H1 (cell line): ENCODE measurements around the gene SLC35A2. TPM values are rescaled to one million over a fixed set of nuclear protein-coding genes. Genes with fewer than 3 reads are reported as not detected.

ENCODE experiments used
- CBX8 ChIP-seq: fragments of 300-800, 300-1000 bp; sonication (generic); IDR thresholded peaks from 2 replicates; pipeline ENCODE4 v1.7.1; 2016; ENCODE audit warnings: low read depth, low read length, borderline replicate concordance
- RXRA ChIP-seq: IDR thresholded peaks from 2 replicates; pipeline ENCODE4 v1.6.1; 2011; ENCODE audit warnings: low read depth, mild to moderate bottlenecking, low read length, moderate library complexity; ENCODE audit not compliant: insufficient read depth
- SIN3A ChIP-seq, 2 experiments: IDR thresholded peaks in 1 of 2; conservative IDR thresholded peaks in 1 of 2; 2 replicates each; pipeline ENCODE4 v1.6.1; 2011 to 2012; ENCODE audit warnings: low read length in 2 of 2, improper control_type of control experiment in 1 of 2, low read depth in 1 of 2, mild to moderate bottlenecking in 1 of 2
- SP1 ChIP-seq: IDR thresholded peaks from 2 replicates; pipeline ENCODE4 v1.6.1; 2011; ENCODE audit warnings: low read depth, low read length
- polyA plus RNA-seq, 7 experiments: library from polyadenylated mRNA; depleted of rRNA in 3 of 7; stranded (reverse) in 5 of 7; unstranded in 2 of 7; fragments of >200 nt in 5 of 7; fragments of 200-250 nt in 2 of 7; gene quantifications; 1 replicate in 5 of 7; 2 replicates in 1 of 7; 4 replicates in 1 of 7; pipeline versions ENCODE4 v1.2.1 to v1.2.3, GENCODE V29; 2011 to 2013; ENCODE audit warnings: missing spikeins in 2 of 7, mixed read lengths in 2 of 7
- total RNA-seq: library from RNA; stranded (reverse); fragmentation: NEBNext Ultra II Directional; extraction: Animal tissue kit (Norgen Biotek cat#: 25700); gene quantifications from 2 replicates; pipeline ENCODE4 v1.2.1, GENCODE V29; 2021
- TF ChIP-seq, protein P1 (sequence below): fragments of 300-600 bp; sonication (generic); IDR thresholded peaks from 2 replicates; pipeline ENCODE4 v1.7.1; 2012; ENCODE audit warnings: low read length, moderate library complexity, mild to moderate bottlenecking, inconsistent platforms; ENCODE audit not compliant: insufficient replicate concordance

Gene SLC35A2
- total and polyA plus RNA-seq, 2 of the 8 experiments (the other 6 are each of a cell fraction or from before 2014, with no cell fraction given), result 21.4 to 48.3 TPM

DNA sequence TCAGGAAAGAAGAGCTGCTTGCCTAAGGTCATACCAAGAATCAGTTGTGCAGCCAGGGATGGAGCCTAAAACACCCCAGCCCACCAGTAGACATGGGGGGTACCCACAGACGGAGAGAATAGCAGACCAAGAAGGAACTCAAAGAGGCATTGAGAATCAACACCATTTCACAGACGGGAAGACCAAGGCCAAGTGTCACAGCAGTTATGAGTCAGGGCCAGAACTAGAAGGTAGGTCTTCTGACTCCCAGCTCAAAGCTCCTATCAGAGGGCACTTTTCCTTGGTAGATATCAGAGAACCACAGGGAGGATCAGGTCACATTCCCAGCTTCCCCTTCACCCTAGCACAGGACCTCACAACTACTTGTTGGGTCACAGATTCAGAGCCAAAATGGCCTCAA is 31.4 kb upstream of the SLC35A2 start (continued):
- TF ChIP-seq, protein P1, sequence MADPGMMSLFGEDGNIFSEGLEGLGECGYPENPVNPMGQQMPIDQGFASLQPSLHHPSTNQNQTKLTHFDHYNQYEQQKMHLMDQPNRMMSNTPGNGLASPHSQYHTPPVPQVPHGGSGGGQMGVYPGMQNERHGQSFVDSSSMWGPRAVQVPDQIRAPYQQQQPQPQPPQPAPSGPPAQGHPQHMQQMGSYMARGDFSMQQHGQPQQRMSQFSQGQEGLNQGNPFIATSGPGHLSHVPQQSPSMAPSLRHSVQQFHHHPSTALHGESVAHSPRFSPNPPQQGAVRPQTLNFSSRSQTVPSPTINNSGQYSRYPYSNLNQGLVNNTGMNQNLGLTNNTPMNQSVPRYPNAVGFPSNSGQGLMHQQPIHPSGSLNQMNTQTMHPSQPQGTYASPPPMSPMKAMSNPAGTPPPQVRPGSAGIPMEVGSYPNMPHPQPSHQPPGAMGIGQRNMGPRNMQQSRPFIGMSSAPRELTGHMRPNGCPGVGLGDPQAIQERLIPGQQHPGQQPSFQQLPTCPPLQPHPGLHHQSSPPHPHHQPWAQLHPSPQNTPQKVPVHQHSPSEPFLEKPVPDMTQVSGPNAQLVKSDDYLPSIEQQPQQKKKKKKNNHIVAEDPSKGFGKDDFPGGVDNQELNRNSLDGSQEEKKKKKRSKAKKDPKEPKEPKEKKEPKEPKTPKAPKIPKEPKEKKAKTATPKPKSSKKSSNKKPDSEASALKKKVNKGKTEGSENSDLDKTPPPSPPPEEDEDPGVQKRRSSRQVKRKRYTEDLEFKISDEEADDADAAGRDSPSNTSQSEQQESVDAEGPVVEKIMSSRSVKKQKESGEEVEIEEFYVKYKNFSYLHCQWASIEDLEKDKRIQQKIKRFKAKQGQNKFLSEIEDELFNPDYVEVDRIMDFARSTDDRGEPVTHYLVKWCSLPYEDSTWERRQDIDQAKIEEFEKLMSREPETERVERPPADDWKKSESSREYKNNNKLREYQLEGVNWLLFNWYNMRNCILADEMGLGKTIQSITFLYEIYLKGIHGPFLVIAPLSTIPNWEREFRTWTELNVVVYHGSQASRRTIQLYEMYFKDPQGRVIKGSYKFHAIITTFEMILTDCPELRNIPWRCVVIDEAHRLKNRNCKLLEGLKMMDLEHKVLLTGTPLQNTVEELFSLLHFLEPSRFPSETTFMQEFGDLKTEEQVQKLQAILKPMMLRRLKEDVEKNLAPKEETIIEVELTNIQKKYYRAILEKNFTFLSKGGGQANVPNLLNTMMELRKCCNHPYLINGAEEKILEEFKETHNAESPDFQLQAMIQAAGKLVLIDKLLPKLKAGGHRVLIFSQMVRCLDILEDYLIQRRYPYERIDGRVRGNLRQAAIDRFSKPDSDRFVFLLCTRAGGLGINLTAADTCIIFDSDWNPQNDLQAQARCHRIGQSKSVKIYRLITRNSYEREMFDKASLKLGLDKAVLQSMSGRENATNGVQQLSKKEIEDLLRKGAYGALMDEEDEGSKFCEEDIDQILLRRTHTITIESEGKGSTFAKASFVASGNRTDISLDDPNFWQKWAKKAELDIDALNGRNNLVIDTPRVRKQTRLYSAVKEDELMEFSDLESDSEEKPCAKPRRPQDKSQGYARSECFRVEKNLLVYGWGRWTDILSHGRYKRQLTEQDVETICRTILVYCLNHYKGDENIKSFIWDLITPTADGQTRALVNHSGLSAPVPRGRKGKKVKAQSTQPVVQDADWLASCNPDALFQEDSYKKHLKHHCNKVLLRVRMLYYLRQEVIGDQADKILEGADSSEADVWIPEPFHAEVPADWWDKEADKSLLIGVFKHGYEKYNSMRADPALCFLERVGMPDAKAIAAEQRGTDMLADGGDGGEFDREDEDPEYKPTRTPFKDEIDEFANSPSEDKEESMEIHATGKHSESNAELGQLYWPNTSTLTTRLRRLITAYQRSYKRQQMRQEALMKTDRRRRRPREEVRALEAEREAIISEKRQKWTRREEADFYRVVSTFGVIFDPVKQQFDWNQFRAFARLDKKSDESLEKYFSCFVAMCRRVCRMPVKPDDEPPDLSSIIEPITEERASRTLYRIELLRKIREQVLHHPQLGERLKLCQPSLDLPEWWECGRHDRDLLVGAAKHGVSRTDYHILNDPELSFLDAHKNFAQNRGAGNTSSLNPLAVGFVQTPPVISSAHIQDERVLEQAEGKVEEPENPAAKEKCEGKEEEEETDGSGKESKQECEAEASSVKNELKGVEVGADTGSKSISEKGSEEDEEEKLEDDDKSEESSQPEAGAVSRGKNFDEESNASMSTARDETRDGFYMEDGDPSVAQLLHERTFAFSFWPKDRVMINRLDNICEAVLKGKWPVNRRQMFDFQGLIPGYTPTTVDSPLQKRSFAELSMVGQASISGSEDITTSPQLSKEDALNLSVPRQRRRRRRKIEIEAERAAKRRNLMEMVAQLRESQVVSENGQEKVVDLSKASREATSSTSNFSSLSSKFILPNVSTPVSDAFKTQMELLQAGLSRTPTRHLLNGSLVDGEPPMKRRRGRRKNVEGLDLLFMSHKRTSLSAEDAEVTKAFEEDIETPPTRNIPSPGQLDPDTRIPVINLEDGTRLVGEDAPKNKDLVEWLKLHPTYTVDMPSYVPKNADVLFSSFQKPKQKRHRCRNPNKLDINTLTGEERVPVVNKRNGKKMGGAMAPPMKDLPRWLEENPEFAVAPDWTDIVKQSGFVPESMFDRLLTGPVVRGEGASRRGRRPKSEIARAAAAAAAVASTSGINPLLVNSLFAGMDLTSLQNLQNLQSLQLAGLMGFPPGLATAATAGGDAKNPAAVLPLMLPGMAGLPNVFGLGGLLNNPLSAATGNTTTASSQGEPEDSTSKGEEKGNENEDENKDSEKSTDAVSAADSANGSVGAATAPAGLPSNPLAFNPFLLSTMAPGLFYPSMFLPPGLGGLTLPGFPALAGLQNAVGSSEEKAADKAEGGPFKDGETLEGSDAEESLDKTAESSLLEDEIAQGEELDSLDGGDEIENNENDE, result no peak
- TF ChIP-seq SP1 (no peak), RXRA (no peak), CBX8 (no peak), SIN3A (conservative IDR thresholded peaks at IDR 0.05 in 1 of 2, IDR thresholded peaks at IDR 0.05 in 1 of 2; ENCODE audit: low read depth in 1 of 2, low read length in 2 of 2) (no peak)
